HEK293T (cell line): Measurements from ENCODE around the gene CDC42EP3.

ENCODE experiments used
- FOXK2 ChIP-seq: fragments of 450-650 bp; IDR thresholded peaks from 2 replicates; pipeline ENCODE4 v1.6.1; 2016; ENCODE audit warnings: mild to moderate bottlenecking
- HDGF ChIP-seq: fragments of 450-650 bp; IDR thresholded peaks from 2 replicates; pipeline ENCODE4 v1.6.1; 2017; ENCODE audit warnings: antibody characterized with exemption, borderline replicate concordance
- LEF1 ChIP-seq: fragments of 450-650 bp; IDR thresholded peaks from 2 replicates; pipeline ENCODE4 v1.6.1; 2017; ENCODE audit warnings: mild to moderate bottlenecking, borderline replicate concordance
- NFRKB ChIP-seq: fragments of 450-650 bp; IDR thresholded peaks from 2 replicates; pipeline ENCODE4 v1.6.1; 2016; ENCODE audit warnings: mild to moderate bottlenecking, moderate library complexity
- SUZ12 ChIP-seq: fragments of 450-650 bp; IDR thresholded peaks from 2 replicates; pipeline ENCODE4 v1.6.1; 2016; ENCODE audit warnings: mild to moderate bottlenecking
- TARDBP ChIP-seq: fragments of 450-650 bp; IDR thresholded peaks from 2 replicates; pipeline ENCODE4 v1.6.1; 2016

DNA sequence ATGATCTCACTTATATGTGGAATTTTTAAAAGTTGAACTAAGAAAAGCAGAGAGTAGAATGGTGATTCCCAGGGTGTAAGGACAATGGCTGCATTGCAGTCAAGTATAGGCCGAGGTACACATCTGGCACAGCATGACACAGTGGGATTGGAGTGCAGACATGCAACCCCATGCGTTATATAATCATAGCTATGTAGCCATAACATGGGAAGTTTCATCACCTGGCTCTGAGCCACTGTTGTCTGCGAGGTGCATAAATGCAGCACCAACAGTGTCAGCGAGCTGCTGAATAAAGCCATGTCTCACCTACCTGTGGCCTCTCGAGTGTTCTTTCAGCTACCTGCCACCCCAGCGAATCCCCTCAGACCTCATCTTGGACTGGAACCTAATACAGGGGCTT, 61.7 kb downstream of the CDC42EP3 start:
- TF ChIP-seq NFRKB (no peak), LEF1 (no peak), SUZ12 (no peak), FOXK2 (no peak), HDGF (no peak), TARDBP (no peak)
